Peyer's patch (tissue), 4 donors: ENCODE data around the gene D2HGDH.

ENCODE experiments used
- CTCF ChIP-seq, 6 experiments: fragments of 450-650 bp in 4 of 6; fragments of 200-600 bp in 2 of 6; sonication (generic) in 1 of 6; IDR thresholded peaks; one replicate each; pipeline ENCODE4 v1.5.1; 2017 to 2019; ENCODE audit warnings: antibody characterized with exemption in 6 of 6, mild to moderate bottlenecking in 3 of 6, moderate library complexity in 1 of 6
- POLR2A ChIP-seq, 2 donors: fragments of 450-650 bp; IDR thresholded peaks; one replicate each; pipeline ENCODE4 v1.5.1; 2017; ENCODE audit warnings: antibody characterized with exemption in 2 of 2, mild to moderate bottlenecking in 2 of 2, moderate library complexity in 2 of 2

GRCh38 chr2:241702155-241703031 lies 32.0 kb upstream of the D2HGDH start:
- TF ChIP-seq POLR2A (IDR thresholded peaks at IDR 0.05) = no peak
- peak; percentile 28 to 64 (median 47) for TF ChIP-seq CTCF (IDR thresholded peaks at IDR 0.05)
